GM12873 (cell line): Measurements from ENCODE around the gene LIN7B.

Experiments
- CTCF ChIP-seq: IDR thresholded peaks from 2 replicates; pipeline ENCODE4 v1.5.1; 2012; ENCODE audit warnings: low read depth, mild to moderate bottlenecking, moderate library complexity, low read length, control low read depth; ENCODE audit not compliant: insufficient read depth; ENCODE audit errors: missing control alignments

Gene LIN7B

GRCh38 chr19:49135686-49136085, 21.5 kb downstream of the LIN7B start:
- TF ChIP-seq CTCF: no peak

- TF ChIP-seq CTCF: no peak
Observed at GRCh38 chr19:49136771-49137171, 22.6 kb downstream of the LIN7B start.

- no peak for TF ChIP-seq CTCF
Observed at GRCh38 chr19:49140951-49141350, 26.8 kb downstream of the LIN7B start.

GRCh38 chr19:49141352-49141751, 27.2 kb downstream of the LIN7B start:
- TF ChIP-seq CTCF: no peak

GRCh38 chr19:49142866-49143335, 28.7 kb downstream of the LIN7B start:
- TF ChIP-seq CTCF: no peak

- TF ChIP-seq CTCF: peak; percentile 84
Observed at GRCh38 chr19:49145573-49146407, 31.6 kb downstream of the LIN7B start.

- TF ChIP-seq CTCF: no peak
Observed at GRCh38 chr19:49148044-49148682, 34.0 kb downstream of the LIN7B start.
